T-helper 2 cell treated with Interferon-gamma antibody and Interleukin-4, amounts not matched to agents 100 ng/mL and 5 ng/mL, for 36 hours (primary cell): ENCODE data around the gene JADE1. TPM values are rescaled to one million over a fixed set of nuclear protein-coding genes. Genes with fewer than 3 reads are reported as not detected.

Source experiments
- intact Hi-C: fragments of 100-400 bp; cut with micrococcal nuclease; formaldehyde crosslinking; loops from one replicate; pipeline ENCODE4 v1.15.1; 2023
- total RNA-seq: library from RNA; stranded (reverse); gene quantifications from 2 replicates; pipeline ENCODE4 v1.2.3, GENCODE V29; 2022

Gene JADE1
- total RNA-seq, 1 donor from 2014 or later = 41.0 TPM

- intact Hi-C loops = no loop called here
Measured at GRCh38 chr4:128840711-128841318, 31.3 kb downstream of the JADE1 start.

GRCh38 chr4:128841402-128841801, 31.9 kb downstream of the JADE1 start:
- intact Hi-C loops = no loop called here

- intact Hi-C loops = no loop called here
Measured at GRCh38 chr4:128844931-128845330, 35.4 kb downstream of the JADE1 start.

GRCh38 chr4:128846063-128846462, 36.6 kb downstream of the JADE1 start:
- intact Hi-C loops = no loop called here

GRCh38 chr4:128847082-128847724, 37.7 kb downstream of the JADE1 start:
- intact Hi-C loops = no loop called here

GRCh38 chr4:128848461-128848860, 39.0 kb downstream of the JADE1 start:
- intact Hi-C loops = no loop called here

GRCh38 chr4:128850252-128850651, 40.8 kb downstream of the JADE1 start:
- intact Hi-C loops = no loop called here

GRCh38 chr4:128853741-128854140, 44.2 kb downstream of the JADE1 start:
- intact Hi-C loops = no loop called here

- intact Hi-C loops = no loop called here
Measured at GRCh38 chr4:128854433-128854832, 44.9 kb downstream of the JADE1 start.

GRCh38 chr4:128855621-128856020, 46.1 kb downstream of the JADE1 start:
- intact Hi-C loops = no loop called here

GRCh38 chr4:128856246-128856645, 46.7 kb downstream of the JADE1 start:
- intact Hi-C loops = no loop called here

GRCh38 chr4:128858879-128859671, 49.6 kb downstream of the JADE1 start:
- intact Hi-C loops = no loop called here

- intact Hi-C loops = loop anchor here (5.0 kb wide), 1 partner anchor 573 kb away; the partner anchor contains the start of gene PGRMC2
Measured at GRCh38 chr4:128859887-128860677, 50.6 kb downstream of the JADE1 start.

- intact Hi-C loops = loop anchor here (2.0 to 5.0 kb wide), 2 partner anchors 231 to 575 kb away; partner anchors contain the start of genes PGRMC2 and SCLT1
Measured at GRCh38 chr4:128861856-128862518, 52.5 kb downstream of the JADE1 start.

GRCh38 chr4:128862608-128863311, 53.3 kb downstream of the JADE1 start:
- intact Hi-C loops = loop anchor here (1.0 to 5.0 kb wide), 7 partner anchors 53 to 671 kb away; partner anchors contain the start of genes JADE1, PGRMC2 and SCLT1

GRCh38 chr4:128863312-128864075, 54.0 kb downstream of the JADE1 start:
- intact Hi-C loops = loop anchor here (1.0 to 5.0 kb wide), 7 partner anchors 54 to 672 kb away; partner anchors contain the start of genes JADE1, PGRMC2 and SCLT1

GRCh38 chr4:128865132-128865531, 55.6 kb downstream of the JADE1 start:
- intact Hi-C loops = no loop called here

- intact Hi-C loops = no loop called here
Measured at GRCh38 chr4:128866269-128866668, 56.8 kb downstream of the JADE1 start.

- intact Hi-C loops = no loop called here
Measured at GRCh38 chr4:128866691-128867090, 57.2 kb downstream of the JADE1 start.
